ENCODE measurements around the gene NEO1.

NEO1 gene

GRCh38 chr15:73313861-73314260, 261.6 kb downstream of the NEO1 start:
- DNase-seq = no peak

- no peak for DNase-seq
Measured at GRCh38 chr15:73317651-73318462, 265.6 kb downstream of the NEO1 start.

GRCh38 chr15:73318463-73319351, 266.4 kb downstream of the NEO1 start:
- no peak for DNase-seq

GRCh38 chr15:73319460-73320245, 267.4 kb downstream of the NEO1 start:
- DNase-seq = no peak

GRCh38 chr15:73320619-73321180, 268.4 kb downstream of the NEO1 start:
- DNase-seq = no peak

- DNase-seq = no peak
Measured at GRCh38 chr15:73321496-73322450, 269.5 kb downstream of the NEO1 start.

GRCh38 chr15:73322665-73323373, 270.6 kb downstream of the NEO1 start:
- no peak for DNase-seq

- DNase-seq = no peak
Measured at GRCh38 chr15:73323374-73323955, 271.2 kb downstream of the NEO1 start.

- DNase-seq = no peak
Measured at GRCh38 chr15:73323956-73324355, 271.7 kb downstream of the NEO1 start.

- DNase-seq = no peak
Measured at GRCh38 chr15:73324496-73325170, 272.4 kb downstream of the NEO1 start.

GRCh38 chr15:73325191-73325861, 273.1 kb downstream of the NEO1 start:
- DNase-seq = no peak

- no peak for DNase-seq
Measured at GRCh38 chr15:73326157-73326556, 273.9 kb downstream of the NEO1 start.

- DNase-seq = no peak
Measured at GRCh38 chr15:73328149-73328820, 276.0 kb downstream of the NEO1 start.

GRCh38 chr15:73328981-73329380, 276.7 kb downstream of the NEO1 start:
- DNase-seq = no peak

GRCh38 chr15:73329501-73330200, 277.4 kb downstream of the NEO1 start:
- DNase-seq = no peak

- no peak for DNase-seq
Measured at GRCh38 chr15:73330206-73331051, 278.2 kb downstream of the NEO1 start.

GRCh38 chr15:73331501-73331900, 279.2 kb downstream of the NEO1 start:
- DNase-seq = no peak

Data from effector CD8-positive, alpha-beta T cell (primary cell).